Right lobe of liver (tissue), 6 donors: Measurements from ENCODE around the gene DENND1B. TPM values are rescaled to one million over a fixed set of nuclear protein-coding genes. Genes with fewer than 3 reads are reported as not detected.
A peak's percentile ranks its signal among the peaks of the same experiment; 100 is the strongest.

Source experiments
- ATAC-seq, 4 donors: fragments of 200-7000 bp; cut with Tn5 transposase; one replicate each; pipeline ENCODE4 v1.9.1; 2020; ENCODE audit warnings: mild to moderate bottlenecking in 4 of 4, moderate library complexity in 4 of 4
- DNase-seq, 3 donors: peaks; one replicate each; pipeline ENCODE4 v3.0.0-alpha.2; 2020
- H3K27ac ChIP-seq, 3 donors: fragments of 200-600 bp; one replicate each; pipeline ENCODE4 v1.8.0; 2022
- H3K27me3 ChIP-seq, 2 donors: fragments of 200-600 bp; one replicate each; pipeline ENCODE4 v1.8.0; 2022
- H3K36me3 ChIP-seq, 4 donors: fragments of 200-600 bp; sonication (generic) in 1 of 4; one replicate each; pipeline versions ENCODE4 v1.5.1 to v1.8.0; 2017 to 2022; ENCODE audit warnings: control low read depth in 1 of 4
- H3K4me1 ChIP-seq, 4 donors: fragments of 200-600 bp; sonication (generic) in 1 of 4; one replicate each; pipeline versions ENCODE4 v1.5.1 to v1.8.0; 2017 to 2022; ENCODE audit warnings: control low read depth in 1 of 4
- H3K4me3 ChIP-seq, 3 donors: fragments of 200-600 bp; one replicate each; pipeline ENCODE4 v1.8.0; 2022
- H3K9me3 ChIP-seq, 4 donors: fragments of 200-600 bp; sonication (generic) in 1 of 4; one replicate each; pipeline versions ENCODE4 v1.5.1 to v1.8.0; 2017 to 2022; ENCODE audit warnings: control low read depth in 1 of 4
- CTCF ChIP-seq, 4 donors: fragments of 200-600 bp in 3 of 4; fragments of 450-650 bp in 1 of 4; IDR thresholded peaks; one replicate each; pipeline versions ENCODE4 v1.5.1 to v1.8.0; 2016 to 2022; ENCODE audit warnings: antibody characterized with exemption in 4 of 4, mild to moderate bottlenecking in 2 of 4
- POLR2A ChIP-seq: fragments of 450-650 bp; IDR thresholded peaks from one replicate; pipeline ENCODE4 v1.6.1; 2017; ENCODE audit warnings: antibody characterized with exemption, mild to moderate bottlenecking
- WGBS: methylation state at CpG from one replicate; pipeline ENCODE4 v1.1.6; 2018; ENCODE audit warnings: low coverage, low lambda C conversion rate; ENCODE audit not compliant: insufficient coverage; ENCODE audit errors: missing lambda C conversion rate; 5-methylcytosine and 5-hydroxymethylcytosine counted together
- intact Hi-C, 2 donors: fragments of 100-400 bp; cut with DNase I; formaldehyde crosslinking; loops; one replicate each; pipeline versions ENCODE4 v1.11.2 to v1.14.1; 2022
- total RNA-seq, 6 experiments: library from RNA; depleted of rRNA in 2 of 6; stranded (reverse); fragments of >200 nt in 2 of 6; fragmentation: NEBNext Ultra II Directional in 3 of 6; extraction: Animal tissue kit (Norgen Biotek cat#: 25700) in 3 of 6; gene quantifications; one replicate each; pipeline versions ENCODE4 v1.1.0 to v1.2.4, GENCODE V29; 2016 to 2023
- donor health status: DM: no; HTN: yes; CAD: no.
- donor health status: DM: no; HTN: no; CAD: no.
- donor health status: DM: no; HTN: no; CAD: no.
- donor health status: DM: no; HTN: yes; CAD: no.
- donor health status: DM: no; HTN: yes; CAD: no.

DENND1B gene
- total RNA-seq, 6 experiments from 2014 or later: 6.4 to 8.9 (median 7.3) TPM

- WGBS: under 1% methylated on average over 17 of the region's 71 CpGs
- peak; percentile 62 to 84 (median 76) for ATAC-seq
- TF ChIP-seq CTCF (IDR thresholded peaks at IDR 0.05) (no peak), POLR2A (no peak)
Observed at GRCh38 chr1:197774466-197775281, 606 bp downstream of the DENND1B start.

GRCh38 chr1:197773856-197774255 lies 1.4 kb downstream of the DENND1B start:
- no peaks in the 10 kb centered on the region for H3K27me3 ChIP-seq
- intact Hi-C loops: no loop called here
- ATAC-seq (no peak), DNase-seq (no peak)
- TF ChIP-seq POLR2A (no peak), CTCF (IDR thresholded peaks at IDR 0.05) (no peak)
- no peaks in the 10 kb centered on the region for H3K36me3 ChIP-seq
- H3K4me3 ChIP-seq: peak overlapping the region in 2 of 3 donors; percentile 78 to 87
- no peaks in the 10 kb centered on the region for H3K9me3 ChIP-seq
- peaks cover 0 to 24% (median 9%) of the 10 kb centered on the region in 4 donors for H3K4me1 ChIP-seq
- 25% methylated on average over 2 of the region's 2 CpGs for WGBS
- no peak overlapping the region for H3K27ac ChIP-seq

More at GRCh38 chr1:197774466-197775281, 606 bp downstream of the DENND1B start:
- H3K36me3 ChIP-seq: no peaks in the 10 kb centered on the region
- H3K4me3 ChIP-seq: peak overlapping the region; percentile 65 to 87 (median 78)
- H3K9me3 ChIP-seq: no peaks in the 10 kb centered on the region
- peak overlapping the region; percentile 88 to 91 (median 90) for H3K27ac ChIP-seq
- H3K4me1 ChIP-seq: peaks cover 0 to 18% (median 9%) of the 10 kb centered on the region in 4 donors
- intact Hi-C loops: no loop called here
- DNase-seq: peak; percentile 67 to 77 (median 72)
- H3K27me3 ChIP-seq: no peaks in the 10 kb centered on the region

GRCh38 chr1:197771904-197772556 lies 3.2 kb downstream of the DENND1B start:
- H3K27me3 ChIP-seq: no peaks in the 10 kb centered on the region
- H3K4me3 ChIP-seq: no peak overlapping the region
- intact Hi-C loops: no loop called here
- WGBS: 73% methylated on average over 6 of the region's 6 CpGs
- DNase-seq: no peak
- H3K4me1 ChIP-seq: peaks cover 0 to 29% (median 9%) of the 10 kb centered on the region in 4 donors
- H3K36me3 ChIP-seq: no peaks in the 10 kb centered on the region
- no peaks in the 10 kb centered on the region for H3K9me3 ChIP-seq
- ATAC-seq: no peak
- no peak overlapping the region for H3K27ac ChIP-seq
- TF ChIP-seq CTCF (IDR thresholded peaks at IDR 0.05) (no peak), POLR2A (no peak)

GRCh38 chr1:197771386-197771785 lies 3.9 kb downstream of the DENND1B start:
- Histone ChIP-seq H3K36me3 (no peaks in the 10 kb centered on the region), H3K27ac (no peak overlapping the region), H3K4me1 (peaks cover 0 to 27% (median 9%) of the 10 kb centered on the region in 4 donors), H3K9me3 (no peaks in the 10 kb centered on the region), H3K4me3 (no peak overlapping the region), H3K27me3 (no peaks in the 10 kb centered on the region)
- TF ChIP-seq POLR2A (no peak), CTCF (IDR thresholded peaks at IDR 0.05) (no peak)
- DNase-seq (no peak), ATAC-seq (no peak)
- 97% methylated on average over 2 of the region's 2 CpGs for WGBS
- intact Hi-C loops: no loop called here
